ENCODE data around the gene TRAF1. TPM values are rescaled to one million over a fixed set of nuclear protein-coding genes. Genes with fewer than 3 reads are reported as not detected.

The TRAF1 gene
- total RNA-seq, 4 donors from 2014 or later: 5.7 to 7.8 (median 6.6) TPM

DNA sequence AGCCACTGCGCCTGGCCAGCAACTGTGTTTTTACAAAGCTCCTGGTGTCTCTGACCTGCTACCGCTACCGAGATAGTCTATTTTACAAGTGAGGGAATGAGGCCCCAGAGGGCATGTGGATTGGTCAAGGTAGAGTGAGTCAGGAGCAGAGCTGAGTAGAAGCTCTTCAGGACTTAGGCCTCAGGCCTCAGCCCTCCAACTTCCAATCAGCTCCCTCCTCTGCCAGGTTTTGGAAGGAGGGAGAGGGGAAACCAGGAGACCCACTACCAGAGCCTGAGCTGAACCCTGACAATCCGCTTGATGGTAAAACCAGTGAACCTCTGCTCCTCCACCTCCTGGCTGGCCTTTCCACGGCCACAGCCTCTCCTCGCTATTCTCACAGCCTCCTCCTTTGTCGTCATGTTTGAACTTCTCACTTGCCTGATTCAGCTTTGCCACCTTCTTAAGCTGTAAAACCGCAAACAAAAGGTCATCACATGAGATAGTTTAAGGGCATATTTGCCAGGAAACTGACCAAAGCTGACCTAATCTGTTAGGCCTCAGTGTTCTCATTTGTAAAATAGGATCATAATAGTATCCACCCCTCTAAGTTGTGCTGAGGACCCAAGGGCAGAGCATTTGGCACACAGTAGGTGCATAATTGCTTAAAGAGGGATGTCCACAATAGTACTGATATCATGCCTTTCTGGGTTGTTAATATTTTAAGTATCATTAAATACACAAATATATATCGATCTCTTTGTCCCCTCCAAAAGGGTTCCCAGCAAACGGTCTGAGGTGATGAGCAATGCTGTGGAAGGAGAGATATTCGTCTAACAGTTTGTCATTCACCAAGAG, 1.7 kb downstream of the TRAF1 start:
- Histone ChIP-seq H3K4me1 (peaks cover 7 to 18% of the 10 kb centered on the region in 2 donors), H3K27ac (no peak overlapping the region), H3K27me3 (no peaks in the 10 kb centered on the region), H3K9me3 (no peaks in the 10 kb centered on the region), H3K36me3 (no peaks in the 10 kb centered on the region), H3K4me3 (replicated peaks in 1 of 3) (no peak overlapping the region)
- DNase-seq: no peak
- intact Hi-C loops (cut with DNase I): loop anchor here (5.0 kb wide), 1 partner anchor 53 kb away; no protein-coding TSS in a partner anchor
- TF ChIP-seq, protein P1, sequence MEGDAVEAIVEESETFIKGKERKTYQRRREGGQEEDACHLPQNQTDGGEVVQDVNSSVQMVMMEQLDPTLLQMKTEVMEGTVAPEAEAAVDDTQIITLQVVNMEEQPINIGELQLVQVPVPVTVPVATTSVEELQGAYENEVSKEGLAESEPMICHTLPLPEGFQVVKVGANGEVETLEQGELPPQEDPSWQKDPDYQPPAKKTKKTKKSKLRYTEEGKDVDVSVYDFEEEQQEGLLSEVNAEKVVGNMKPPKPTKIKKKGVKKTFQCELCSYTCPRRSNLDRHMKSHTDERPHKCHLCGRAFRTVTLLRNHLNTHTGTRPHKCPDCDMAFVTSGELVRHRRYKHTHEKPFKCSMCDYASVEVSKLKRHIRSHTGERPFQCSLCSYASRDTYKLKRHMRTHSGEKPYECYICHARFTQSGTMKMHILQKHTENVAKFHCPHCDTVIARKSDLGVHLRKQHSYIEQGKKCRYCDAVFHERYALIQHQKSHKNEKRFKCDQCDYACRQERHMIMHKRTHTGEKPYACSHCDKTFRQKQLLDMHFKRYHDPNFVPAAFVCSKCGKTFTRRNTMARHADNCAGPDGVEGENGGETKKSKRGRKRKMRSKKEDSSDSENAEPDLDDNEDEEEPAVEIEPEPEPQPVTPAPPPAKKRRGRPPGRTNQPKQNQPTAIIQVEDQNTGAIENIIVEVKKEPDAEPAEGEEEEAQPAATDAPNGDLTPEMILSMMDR (IDR thresholded peaks at IDR 0.05): no peak
- no peak for TF ChIP-seq POLR2A (IDR thresholded peaks at IDR 0.05)
- 79 to 83% methylated on average over 10 to 11 of the region's 11 CpGs for WGBS, 2 donors

DNA sequence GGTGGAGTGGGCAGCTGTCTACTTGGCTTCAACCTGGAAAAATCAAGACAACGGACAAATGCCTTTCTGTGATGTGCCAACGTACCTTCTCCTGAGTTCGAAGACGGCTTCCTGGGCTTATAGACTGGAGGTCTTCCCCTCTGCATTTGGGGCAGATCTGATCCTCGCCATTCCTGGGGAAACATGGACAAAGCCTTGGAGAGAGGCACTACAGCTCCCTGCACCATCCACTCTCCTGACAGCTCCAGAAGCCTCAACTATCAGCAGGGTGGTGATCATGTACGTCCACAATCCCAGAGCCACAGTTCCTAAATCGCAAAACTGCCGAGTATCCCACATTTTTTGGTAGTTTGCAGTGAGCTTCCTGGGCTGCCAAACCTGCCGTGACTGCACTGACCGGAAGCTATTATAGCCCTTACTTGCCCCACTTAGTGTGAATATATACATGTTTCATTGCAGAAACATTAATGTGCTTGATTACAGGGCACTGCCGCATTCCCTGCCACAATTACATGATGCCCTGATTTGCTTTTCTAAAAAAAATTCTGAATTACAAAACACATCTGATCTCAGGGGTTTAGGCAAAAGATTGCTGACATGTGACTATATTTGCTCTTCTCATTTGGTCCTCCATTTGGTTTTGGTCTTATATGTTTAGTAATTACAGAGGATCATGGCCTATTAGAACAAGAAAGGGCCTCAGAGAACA, 2.8 kb downstream of the TRAF1 start:
- Histone ChIP-seq H3K27ac (no peak overlapping the region), H3K27me3 (no peaks in the 10 kb centered on the region), H3K36me3 (no peaks in the 10 kb centered on the region), H3K4me1 (peaks cover 0 to 18% of the 10 kb centered on the region in 2 donors), H3K4me3 (replicated peaks in 1 of 3) (no peak overlapping the region), H3K9me3 (no peaks in the 10 kb centered on the region)
- DNase-seq: no peak
- intact Hi-C loops (cut with DNase I): no loop called here
- 92 to 93% methylated on average over 11 of the region's 11 CpGs for WGBS, 2 donors
- TF ChIP-seq POLR2A (IDR thresholded peaks at IDR 0.05): no peak
- TF ChIP-seq, protein P1 (IDR thresholded peaks at IDR 0.05): no peak

DNA sequence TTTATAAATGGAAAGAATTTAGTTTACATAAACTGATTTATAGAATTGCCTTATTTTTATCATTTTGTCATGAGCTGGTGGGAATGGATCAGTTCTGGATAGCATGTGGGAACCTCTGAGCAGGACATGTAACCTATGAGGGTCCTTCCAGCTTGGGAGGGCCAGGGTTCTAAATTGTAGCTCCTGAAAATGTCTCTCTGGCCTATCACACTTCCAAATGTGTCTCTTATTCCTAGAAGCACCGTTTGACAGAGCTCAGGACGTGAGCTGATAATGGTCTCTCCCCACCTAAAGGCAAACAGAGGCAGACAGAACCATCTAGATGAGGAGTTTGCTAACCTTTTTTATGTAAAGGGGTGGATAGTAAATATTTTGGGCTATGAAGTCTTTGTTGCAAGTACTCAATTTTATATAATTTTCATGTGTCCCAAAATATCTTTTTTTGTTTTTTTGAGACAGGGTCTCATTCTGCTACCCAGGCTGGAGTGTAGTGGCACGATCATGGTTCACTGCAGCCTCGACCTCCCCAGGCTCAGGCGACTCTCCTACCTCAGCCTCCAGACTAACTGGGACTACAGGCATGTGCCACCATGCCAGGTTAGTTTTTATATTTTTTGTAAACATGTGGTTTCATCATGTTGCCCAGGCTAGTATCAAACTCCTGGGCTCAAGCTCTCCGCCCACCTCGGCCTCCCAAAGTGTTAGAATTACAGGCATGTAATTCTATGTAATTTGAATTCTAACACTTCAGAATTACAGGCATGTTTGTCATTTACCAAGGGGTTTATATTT, 4.0 kb downstream of the TRAF1 start:
- Histone ChIP-seq H3K36me3 (no peaks in the 10 kb centered on the region), H3K4me3 (replicated peaks in 1 of 3) (no peak overlapping the region), H3K27ac (no peak overlapping the region), H3K9me3 (no peaks in the 10 kb centered on the region), H3K4me1 (peaks cover 0 to 18% of the 10 kb centered on the region in 2 donors), H3K27me3 (no peaks in the 10 kb centered on the region)
- TF ChIP-seq, protein P1 (IDR thresholded peaks at IDR 0.05): no peak
- TF ChIP-seq POLR2A (IDR thresholded peaks at IDR 0.05): no peak
- intact Hi-C loops (cut with DNase I): no loop called here
- DNase-seq: no peak
- WGBS, 2 donors: 69 to 72% methylated on average over 7 of the region's 7 CpGs

DNA sequence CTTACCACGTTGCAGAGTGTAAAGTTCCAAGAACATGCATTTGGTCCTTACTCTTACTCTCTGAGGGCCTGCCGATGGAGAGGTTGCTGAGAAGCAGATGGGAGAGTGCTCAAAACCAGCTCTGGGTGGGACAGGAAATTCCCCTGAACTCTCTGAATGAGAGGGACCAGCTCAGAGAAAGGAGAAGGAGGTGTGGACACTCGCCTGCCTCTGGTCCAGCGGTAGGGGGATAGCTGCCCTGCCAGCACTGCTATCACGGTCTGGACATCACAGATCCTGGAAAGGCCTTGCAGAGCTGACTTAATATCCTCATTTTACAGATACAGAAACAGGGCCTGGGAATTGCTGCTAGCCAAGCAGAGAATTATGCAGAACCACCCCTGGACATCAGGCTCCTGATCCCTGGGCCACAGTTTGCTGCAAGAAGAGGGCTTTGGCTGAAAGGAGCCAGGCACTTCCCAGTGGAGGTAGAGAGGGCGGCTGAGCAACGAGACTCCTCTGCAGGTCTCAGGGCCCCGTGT, 4.9 kb downstream of the TRAF1 start:
- Histone ChIP-seq H3K9me3 (no peaks in the 10 kb centered on the region), H3K27me3 (no peaks in the 10 kb centered on the region), H3K4me1 (peaks cover 0 to 18% of the 10 kb centered on the region in 2 donors), H3K27ac (no peak overlapping the region), H3K36me3 (no peaks in the 10 kb centered on the region), H3K4me3 (replicated peaks in 1 of 3) (no peak overlapping the region)
- 49 to 59% methylated on average over 8 of the region's 8 CpGs for WGBS, 2 donors
- no peak for DNase-seq
- intact Hi-C loops (cut with DNase I): no loop called here
- TF ChIP-seq, protein P1 (IDR thresholded peaks at IDR 0.05): no peak
- TF ChIP-seq POLR2A (IDR thresholded peaks at IDR 0.05): no peak
